Liver (tissue), 9 donors: Measurements from ENCODE around the gene LPAR6. TPM values are rescaled to one million over a fixed set of nuclear protein-coding genes. Genes with fewer than 3 reads are reported as not detected.

Source experiments
- DNase-seq: peaks from one replicate; pipeline ENCODE4 v3.0.0-alpha.2; 2017; ENCODE audit warnings: low spot score
- H3K27ac ChIP-seq, 2 donors: one replicate each; pipeline ENCODE4 v1.7.0; 2013; ENCODE audit warnings: inconsistent platforms in 2 of 2, low read length in 2 of 2, control low read depth in 1 of 2, low read depth in 1 of 2, mild to moderate bottlenecking in 1 of 2
- H3K27me3 ChIP-seq, 4 donors: one replicate each; pipeline versions ENCODE4 v1.6.1 to v1.7.0; 2013; ENCODE audit warnings: low read length in 3 of 4, inconsistent platforms in 1 of 4, mild to moderate bottlenecking in 1 of 4, moderate library complexity in 1 of 4; ENCODE audit not compliant: control insufficient read depth in 4 of 4, insufficient read depth in 4 of 4
- H3K36me3 ChIP-seq, 4 donors: one replicate each; pipeline versions ENCODE4 v1.6.1 to v1.7.0; 2013; ENCODE audit warnings: low read length in 3 of 4, mild to moderate bottlenecking in 3 of 4, low read depth in 1 of 4, moderate library complexity in 1 of 4; ENCODE audit not compliant: control insufficient read depth in 4 of 4, insufficient read depth in 3 of 4
- H3K4me1 ChIP-seq, 4 donors: one replicate each; pipeline versions ENCODE4 v1.6.1 to v1.7.0; 2013; ENCODE audit warnings: low read length in 3 of 4, mild to moderate bottlenecking in 3 of 4, moderate library complexity in 1 of 4; ENCODE audit not compliant: control insufficient read depth in 4 of 4, insufficient read depth in 4 of 4
- H3K4me3 ChIP-seq, 3 donors: one replicate each; pipeline versions ENCODE4 v1.6.1 to v1.7.0; 2013; ENCODE audit warnings: low read length in 3 of 3, control low read depth in 1 of 3, low read depth in 1 of 3, mild to moderate bottlenecking in 1 of 3
- H3K9ac ChIP-seq, 2 donors: one replicate each; pipeline ENCODE4 v1.7.0; 2013; ENCODE audit warnings: low read length in 2 of 2, mild to moderate bottlenecking in 2 of 2, moderate library complexity in 2 of 2, control low read depth in 1 of 2, low read depth in 1 of 2
- H3K9me3 ChIP-seq, 4 donors: one replicate each; pipeline versions ENCODE4 v1.6.1 to v1.7.0; 2013; ENCODE audit warnings: low read length in 3 of 4; ENCODE audit not compliant: control insufficient read depth in 4 of 4
- ATF3 ChIP-seq: IDR thresholded peaks from 2 replicates; pipeline ENCODE4 v1.6.1; 2016; ENCODE audit warnings: antibody characterized with exemption
- CTCF ChIP-seq: fragments of 150-350 bp; IDR thresholded peaks from 2 replicates; pipeline ENCODE4 v1.5.1; 2017; ENCODE audit warnings: improper control_type of control experiment, low read depth, low read length; ENCODE audit not compliant: missing input control
- FOXA1 ChIP-seq: IDR thresholded peaks from 2 replicates; pipeline ENCODE4 v1.6.1; 2016; ENCODE audit warnings: antibody characterized with exemption
- FOXA2 ChIP-seq: IDR thresholded peaks from 2 replicates; pipeline ENCODE4 v1.6.1; 2016; ENCODE audit warnings: antibody characterized with exemption
- HNF4A ChIP-seq, 2 donors: conservative IDR thresholded peaks; 2 replicates each; pipeline ENCODE4 v1.6.1; 2016; ENCODE audit warnings: antibody characterized with exemption in 2 of 2, mild to moderate bottlenecking in 2 of 2
- MAX ChIP-seq: IDR thresholded peaks from 2 replicates; pipeline ENCODE4 v1.6.1; 2016; ENCODE audit warnings: antibody characterized with exemption
- REST ChIP-seq: IDR thresholded peaks from 2 replicates; pipeline ENCODE4 v1.6.1; 2016; ENCODE audit warnings: antibody characterized with exemption, mild to moderate bottlenecking
- RXRA ChIP-seq, 2 donors: IDR thresholded peaks; 2 replicates each; pipeline ENCODE4 v1.6.1; 2017 to 2018; ENCODE audit warnings: antibody characterized with exemption in 2 of 2, mild to moderate bottlenecking in 1 of 2
- TAF1 ChIP-seq: conservative IDR thresholded peaks from 2 replicates; pipeline ENCODE4 v1.6.1; 2016; ENCODE audit warnings: antibody characterized with exemption, mild to moderate bottlenecking
- YY1 ChIP-seq: IDR thresholded peaks from 2 replicates; pipeline ENCODE4 v1.6.1; 2016; ENCODE audit warnings: antibody characterized with exemption, mild to moderate bottlenecking
- WGBS: extraction: QIAGEN DNeasy Blood & Tissue Kit; methylation state at CpG from one replicate; pipeline ENCODE4 v1.1.7; 2013; 5-methylcytosine and 5-hydroxymethylcytosine counted together
- polyA plus RNA-seq, 2 donors: library from polyadenylated mRNA; stranded (reverse) in 1 of 2; unstranded in 1 of 2; fragments of 200-250 nt in 1 of 2; fragments of >200 nt in 1 of 2; fragmentation: Nextera tagmentation in 1 of 2; extraction: Ambion mirVana in 1 of 2; gene quantifications; one replicate each; pipeline versions ENCODE4 v1.2.1 to v1.2.3, GENCODE V29; 2013 to 2015
- total RNA-seq, 2 donors: library from RNA; depleted of rRNA; stranded (reverse); fragments of >200 nt; gene quantifications; one replicate each; pipeline ENCODE4 v1.2.3, GENCODE V29; 2014
- donor health status: healthy.
- donor health status: healthy.
- donor health status: healthy.
- donor health status: healthy.
- donor health status: healthy.

LPAR6 gene
- total and polyA plus RNA-seq, 4 donors = 5.9 to 12.4 (median 9.5) TPM

GRCh38 chr13:48393698-48394085, 19.2 kb downstream of the LPAR6 start:
- no peak for DNase-seq
- Histone ChIP-seq H3K36me3 (no peaks in the 10 kb centered on the region), H3K27ac (no peak overlapping the region), H3K4me3 (no peak overlapping the region), H3K9ac (no peak overlapping the region), H3K9me3 (no peaks in the 10 kb centered on the region), H3K4me1 (no peaks in the 10 kb centered on the region), H3K27me3 (no peaks in the 10 kb centered on the region)
- no peak for TF ChIP-seq ATF3
- WGBS = 96% methylated on average over 2 of the region's 2 CpGs

- no peak for TF ChIP-seq FOXA2
- TF ChIP-seq TAF1 = no peak
- no peaks in the 10 kb centered on the region for H3K4me1 ChIP-seq
- H3K4me3 ChIP-seq = no peak overlapping the region
- no peak overlapping the region for H3K27ac ChIP-seq
- H3K36me3 ChIP-seq = no peaks in the 10 kb centered on the region
- H3K9me3 ChIP-seq = no peaks in the 10 kb centered on the region
- no peak overlapping the region for H3K9ac ChIP-seq
- 89% methylated on average over 3 of the region's 3 CpGs for WGBS
- H3K27me3 ChIP-seq = no peaks in the 10 kb centered on the region
- DNase-seq = no peak
Observed at GRCh38 chr13:48393030-48393697, 19.7 kb downstream of the LPAR6 start.

GRCh38 chr13:48391257-48391656, 21.7 kb downstream of the LPAR6 start:
- H3K9me3 ChIP-seq = no peaks in the 10 kb centered on the region
- 99% methylated on average over 3 of the region's 3 CpGs for WGBS
- H3K9ac ChIP-seq = no peak overlapping the region
- H3K4me1 ChIP-seq = no peaks in the 10 kb centered on the region
- no peak overlapping the region for H3K27ac ChIP-seq
- TF ChIP-seq RXRA (IDR thresholded peaks at IDR 0.05) (no peak), REST (no peak), FOXA2 (no peak), HNF4A (conservative IDR thresholded peaks at IDR 0.05) (no peak), YY1 (no peak), MAX (no peak), CTCF (no peak), TAF1 (no peak), FOXA1 (no peak)
- H3K4me3 ChIP-seq = no peak overlapping the region
- no peaks in the 10 kb centered on the region for H3K36me3 ChIP-seq
- DNase-seq = no peak
- H3K27me3 ChIP-seq = no peaks in the 10 kb centered on the region
